Kidney (tissue), 22 donors: ENCODE measurements around the gene XYLT2. TPM values are rescaled to one million over a fixed set of nuclear protein-coding genes. Genes with fewer than 3 reads are reported as not detected.
A peak's percentile ranks its signal among the peaks of the same experiment; 100 is the strongest.

Source experiments
- DNase-seq, 5 donors: peaks; one replicate each; pipeline ENCODE4 v3.0.0-alpha.2; 2013 to 2020
- FAIRE-seq: peaks from 2 replicates; lab custom pipeline; 2012; peaks lifted over from hg19 to GRCh38; lab: Jason Lieb, UNC
- H3K27ac ChIP-seq, 2 donors: one replicate each; pipeline ENCODE4 v1.7.0; 2013; ENCODE audit warnings: low read depth in 2 of 2, low read length in 2 of 2, inconsistent platforms in 1 of 2
- H3K27me3 ChIP-seq: one replicate; pipeline ENCODE4 v1.7.1; 2013; ENCODE audit warnings: low read length, inconsistent platforms; ENCODE audit not compliant: control insufficient read depth, insufficient read depth
- H3K36me3 ChIP-seq, 3 donors: one replicate each; pipeline versions ENCODE4 v1.7.0 to v1.7.1; 2013; ENCODE audit warnings: low read length in 3 of 3, control low read depth in 1 of 3, inconsistent platforms in 1 of 3; ENCODE audit not compliant: insufficient read depth in 3 of 3, control insufficient read depth in 2 of 3
- H3K4me1 ChIP-seq, 3 donors: one replicate each; pipeline versions ENCODE4 v1.7.0 to v1.7.1; 2013; ENCODE audit warnings: low read length in 3 of 3, inconsistent platforms in 1 of 3, low read depth in 1 of 3; ENCODE audit not compliant: control insufficient read depth in 2 of 3, insufficient read depth in 2 of 3
- H3K4me3 ChIP-seq, 3 donors: one replicate each; pipeline versions ENCODE4 v1.7.0 to v1.8.1; 2013; ENCODE audit warnings: low read length in 3 of 3, control low read depth in 1 of 3, inconsistent platforms in 1 of 3
- H3K9ac ChIP-seq, 3 donors: one replicate each; pipeline versions ENCODE4 v1.7.0 to v1.7.1; 2013; ENCODE audit warnings: low read length in 3 of 3, control low read depth in 1 of 3, inconsistent platforms in 1 of 3
- H3K9me3 ChIP-seq, 3 donors: one replicate each; pipeline versions ENCODE4 v1.7.0 to v1.7.1; 2013; ENCODE audit warnings: low read length in 3 of 3, control low read depth in 1 of 3, inconsistent platforms in 1 of 3; ENCODE audit not compliant: control insufficient read depth in 2 of 3, insufficient read depth in 1 of 3
- intact Hi-C: fragments of 100-400 bp; cut with DNase I; formaldehyde crosslinking; loops from one replicate; pipeline ENCODE4 v1.11.1; 2022
- long read RNA-seq, 10 donors: library from polyadenylated mRNA in 1 of 10; unstranded in 1 of 10; transcript quantifications; one replicate each; pipeline ENCODE4 v2.0.0 and lab custom pipeline, GENCODE V29; 2021 to 2026
- polyA plus RNA-seq: library from polyadenylated mRNA; stranded (reverse); fragments of 350-450 nt; fragmentation: Illumina TruSeq; extraction: RNeasy Lipid Tissue Mini Kit (QIAGEN cat#74804); gene quantifications from one replicate; pipeline ENCODE4 v1.2.3, GENCODE V29; 2014; ENCODE audit warnings: low read depth, low replicate concordance; ENCODE audit not compliant: insufficient read depth
- total RNA-seq: library from RNA; stranded (reverse); fragmentation: NEBNext Ultra II Directional; extraction: Animal tissue kit (Norgen Biotek cat#: 25700); gene quantifications from one replicate; pipeline ENCODE4 v1.2.1, GENCODE V29; 2021
- TF ChIP-seq, protein P1 (sequence below): IDR thresholded peaks from 3 replicates; pipeline ENCODE4 v1.5.1; 2012; ENCODE audit warnings: mild to moderate bottlenecking, moderate library complexity, borderline replicate concordance; ENCODE audit not compliant: insufficient read depth; ENCODE audit errors: extremely low read depth
- donor health status: control.
- donor health status: control.
- donor health status: control.
- donor health status: control.
- donor health status: control.
- donor health status: DM: yes; HTN: yes; CAD: no.
- donor health status: Normal renal cell carcinoma (clear cell type).

XYLT2 gene
- total RNA-seq (30.0 TPM), polyA plus RNA-seq (21.2 TPM)
- long read RNA-seq, donor 1, transcript XYLT2-206 (1 exons, 2,174 nt): major isoform, 22 of 25 reads
- long read RNA-seq, donor 1, partial matches to known transcripts: 0 of 25 reads
- long read RNA-seq, donor 1, other reads (novel, unspliced or antisense): 0 of 25 reads
- long read RNA-seq, donor 2, transcript XYLT2-206 (1 exons, 2,174 nt): major isoform, 16 of 20 reads
- long read RNA-seq, donor 2, partial matches to known transcripts: 0 of 20 reads
- long read RNA-seq, donor 2, other reads (novel, unspliced or antisense): 0 of 20 reads
- long read RNA-seq, donor 3, transcript XYLT2-206 (1 exons, 2,174 nt): major isoform, 28 of 30 reads
- long read RNA-seq, donor 3, partial matches to known transcripts: 0 of 30 reads
- long read RNA-seq, donor 3, other reads (novel, unspliced or antisense): 0 of 30 reads
- long read RNA-seq, donor 4, transcript XYLT2-206 (1 exons, 2,174 nt): major isoform, 31 of 34 reads
- long read RNA-seq, donor 4, partial matches to known transcripts: 0 of 34 reads
- long read RNA-seq, donor 4, other reads (novel, unspliced or antisense): 0 of 34 reads
- long read RNA-seq, donor 5, partial matches to known transcripts: 0 of 3 reads
- long read RNA-seq, donor 5, other reads (novel, unspliced or antisense): 0 of 3 reads
- long read RNA-seq, donor 6, transcript XYLT2-206 (1 exons, 2,174 nt): major isoform, 6 of 6 reads
- long read RNA-seq, donor 6, partial matches to known transcripts: 0 of 6 reads
- long read RNA-seq, donor 6, other reads (novel, unspliced or antisense): 0 of 6 reads
- long read RNA-seq, donor 7, transcript XYLT2-201 (11 exons, 3,507 nt): major isoform, 11 of 18 reads
- long read RNA-seq, donor 7, partial matches to known transcripts: 3 of 18 reads
- long read RNA-seq, donor 7, other reads (novel, unspliced or antisense): 2 of 18 reads
- long read RNA-seq, donor 8, transcript XYLT2-206 (1 exons, 2,174 nt): major isoform, 19 of 20 reads
- long read RNA-seq, donor 8, partial matches to known transcripts: 0 of 20 reads
- long read RNA-seq, donor 8, other reads (novel, unspliced or antisense): 0 of 20 reads
- long read RNA-seq, donor 9, transcript XYLT2-206 (1 exons, 2,174 nt): major isoform, 12 of 13 reads
- long read RNA-seq, donor 9, partial matches to known transcripts: 0 of 13 reads
- long read RNA-seq, donor 9, other reads (novel, unspliced or antisense): 0 of 13 reads
- long read RNA-seq, donor 10, transcript XYLT2-206 (1 exons, 2,174 nt): major isoform, 32 of 33 reads
- long read RNA-seq, donor 10, partial matches to known transcripts: 0 of 33 reads
- long read RNA-seq, donor 10, other reads (novel, unspliced or antisense): 0 of 33 reads

DNA sequence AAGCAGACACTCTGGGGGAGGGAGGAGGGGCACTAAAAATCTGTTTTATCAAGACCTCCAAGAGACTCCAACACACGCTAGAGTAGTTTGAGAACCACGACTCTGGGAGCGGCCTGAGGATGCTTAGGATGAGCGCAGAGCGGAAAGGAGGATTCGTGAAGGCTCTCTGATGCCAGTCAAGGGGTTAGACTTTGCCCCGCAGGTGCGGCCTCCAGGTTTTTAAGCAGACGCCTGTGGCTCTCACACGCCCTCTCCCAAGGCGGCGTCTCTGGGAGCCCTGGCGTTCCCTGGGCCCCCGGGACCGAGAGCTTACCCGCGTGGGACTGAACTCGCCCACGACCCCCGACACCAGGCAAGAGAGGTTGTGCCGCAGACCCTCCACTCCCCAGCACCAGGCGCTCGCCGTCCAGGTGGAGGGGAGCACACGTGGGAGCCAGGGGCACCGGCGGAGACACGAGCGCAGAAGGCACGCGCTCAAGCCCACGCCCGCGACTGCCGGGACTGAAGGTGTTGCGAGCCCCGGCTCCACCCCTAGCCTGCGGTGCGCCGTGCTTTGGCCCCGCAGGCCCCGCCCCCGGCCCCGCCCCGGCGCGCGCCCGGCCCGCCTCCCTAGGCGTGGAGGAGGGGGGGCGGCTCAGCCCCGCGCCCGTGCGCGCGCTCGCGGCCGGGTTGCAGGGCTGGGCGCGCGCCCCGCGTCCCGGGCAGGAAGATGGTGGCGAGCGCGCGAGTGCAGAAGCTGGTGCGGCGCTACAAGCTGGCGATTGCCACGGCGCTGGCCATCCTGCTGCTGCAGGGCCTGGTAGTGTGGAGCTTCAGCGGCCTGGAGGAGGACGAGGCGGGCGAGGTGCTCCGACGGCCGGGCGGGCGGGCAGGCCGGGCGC lies at the start of gene XYLT2:
Gene XYLT2, plus strand, starts transcription at position 695 of the 881 bp plus-strand sequence. Its CDS starts 15 bp downstream, at position 710.
- no peak for FAIRE-seq

DNA sequence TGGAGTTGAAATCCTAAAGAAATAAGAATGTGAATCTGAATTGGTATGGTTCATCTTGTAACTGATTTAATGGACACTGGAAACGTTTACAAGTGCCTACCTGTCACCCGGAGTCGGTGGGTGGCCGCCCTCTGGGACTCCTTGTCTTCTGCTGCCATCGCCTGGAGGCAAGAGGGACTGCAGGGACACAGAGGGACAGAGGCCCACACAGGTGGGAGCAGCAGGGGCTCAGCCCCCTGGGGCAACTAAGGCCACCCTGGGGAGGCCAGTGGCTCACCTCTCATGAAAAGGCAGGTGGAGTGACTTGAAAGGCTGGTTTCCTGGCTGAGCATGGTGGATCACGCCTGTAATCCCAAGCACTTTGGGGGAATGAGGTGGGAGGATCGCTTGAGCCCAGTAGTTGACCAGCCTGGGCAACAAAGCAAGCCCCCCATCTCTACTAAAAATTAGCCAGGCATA lies 48.5 kb upstream of the XYLT2 start:
- Histone ChIP-seq H3K4me3 (no peak overlapping the region), H3K27ac (no peak overlapping the region), H3K9me3 (no peaks in the 10 kb centered on the region), H3K36me3 (no peaks in the 10 kb centered on the region), H3K4me1 (no peaks in the 10 kb centered on the region), H3K27me3 (no peaks in the 10 kb centered on the region), H3K9ac (no peak overlapping the region)
- TF ChIP-seq, protein P1, sequence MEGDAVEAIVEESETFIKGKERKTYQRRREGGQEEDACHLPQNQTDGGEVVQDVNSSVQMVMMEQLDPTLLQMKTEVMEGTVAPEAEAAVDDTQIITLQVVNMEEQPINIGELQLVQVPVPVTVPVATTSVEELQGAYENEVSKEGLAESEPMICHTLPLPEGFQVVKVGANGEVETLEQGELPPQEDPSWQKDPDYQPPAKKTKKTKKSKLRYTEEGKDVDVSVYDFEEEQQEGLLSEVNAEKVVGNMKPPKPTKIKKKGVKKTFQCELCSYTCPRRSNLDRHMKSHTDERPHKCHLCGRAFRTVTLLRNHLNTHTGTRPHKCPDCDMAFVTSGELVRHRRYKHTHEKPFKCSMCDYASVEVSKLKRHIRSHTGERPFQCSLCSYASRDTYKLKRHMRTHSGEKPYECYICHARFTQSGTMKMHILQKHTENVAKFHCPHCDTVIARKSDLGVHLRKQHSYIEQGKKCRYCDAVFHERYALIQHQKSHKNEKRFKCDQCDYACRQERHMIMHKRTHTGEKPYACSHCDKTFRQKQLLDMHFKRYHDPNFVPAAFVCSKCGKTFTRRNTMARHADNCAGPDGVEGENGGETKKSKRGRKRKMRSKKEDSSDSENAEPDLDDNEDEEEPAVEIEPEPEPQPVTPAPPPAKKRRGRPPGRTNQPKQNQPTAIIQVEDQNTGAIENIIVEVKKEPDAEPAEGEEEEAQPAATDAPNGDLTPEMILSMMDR: peak; percentile 95
- DNase-seq (peak; percentile 65 to 92 (median 90)), FAIRE-seq (no peak)
- intact Hi-C loops: loop anchor here (10.0 kb wide), 1 partner anchor 203 kb away; the partner anchor contains the start of gene PDK2

More for the DNA sequence above, at the start of gene XYLT2:
- DNase-seq: peak; percentile 84 to 94 (median 90)
- Histone ChIP-seq H3K4me1 (peaks cover 0 to 11% (median 9%) of the 10 kb centered on the region in 3 donors), H3K27ac (no peak within 1 kb of the TSS), H3K9ac (peak within 1 kb of the TSS; percentile 26 to 85 (median 40)), H3K4me3 (peak within 1 kb of the TSS; percentile 59 to 75 (median 69)), H3K27me3 (no peaks in the 10 kb centered on the region), H3K9me3 (no peaks in the 10 kb centered on the region), H3K36me3 (no peaks in the 10 kb centered on the region)
- intact Hi-C loops: no loop called here
- TF ChIP-seq, protein P1: no peak
